HG02981 (cell line): ENCODE results near the gene SALL1.

Source experiments
- ATAC-seq: cut with Tn5 transposase; IDR thresholded peaks from one replicate; pipeline ENCODE4 v1.9.1; 2021; ENCODE audit warnings: mild to moderate bottlenecking, moderate library complexity; ENCODE audit not compliant: unreplicated experiment

SALL1 gene

DNA sequence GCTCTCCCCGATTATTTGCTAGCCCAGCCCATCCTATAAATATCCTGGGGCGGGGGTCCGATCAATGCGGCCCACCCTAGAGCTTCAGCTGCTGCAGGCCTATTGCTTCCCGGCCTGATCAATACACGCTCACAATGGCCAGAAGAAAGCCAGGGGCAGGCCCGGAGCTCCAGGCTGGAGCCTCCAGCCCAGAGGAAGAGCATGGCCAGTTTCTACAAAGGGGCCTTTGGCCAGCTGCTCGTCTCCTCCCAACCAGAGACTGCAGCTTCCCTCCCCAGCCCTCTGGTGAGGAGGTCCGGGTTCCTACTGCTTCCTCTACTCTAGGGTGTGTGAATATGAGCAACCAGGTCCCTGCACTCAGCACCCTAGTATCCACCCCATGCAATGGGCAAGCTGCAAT is 36.7 kb downstream of the SALL1 start:
- no peak for ATAC-seq

GRCh38 chr16:51113236-51114125 is 37.6 kb downstream of the SALL1 start:
- no peak for ATAC-seq

GRCh38 chr16:51112323-51112722 is 38.7 kb downstream of the SALL1 start:
- no peak for ATAC-seq

DNA sequence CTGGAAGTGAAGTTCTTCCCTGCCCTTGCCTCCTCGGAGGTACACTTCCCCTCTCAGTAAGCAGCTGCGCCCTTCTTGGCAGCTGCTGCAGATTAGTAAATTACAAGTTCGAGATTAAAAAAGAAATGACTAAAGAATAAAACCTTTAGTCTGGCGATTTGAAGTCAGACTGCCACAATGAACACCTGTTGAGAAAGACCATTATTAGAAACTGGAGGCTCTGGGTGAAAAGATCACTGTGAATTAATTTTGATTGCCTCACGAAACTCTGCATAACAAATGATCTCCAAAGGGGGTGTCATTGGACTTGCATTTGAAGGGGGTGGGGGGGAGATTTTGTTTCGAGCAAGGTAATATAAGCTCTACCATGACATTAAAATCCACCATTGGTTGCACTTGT is 39.3 kb downstream of the SALL1 start:
- no peak for ATAC-seq

DNA sequence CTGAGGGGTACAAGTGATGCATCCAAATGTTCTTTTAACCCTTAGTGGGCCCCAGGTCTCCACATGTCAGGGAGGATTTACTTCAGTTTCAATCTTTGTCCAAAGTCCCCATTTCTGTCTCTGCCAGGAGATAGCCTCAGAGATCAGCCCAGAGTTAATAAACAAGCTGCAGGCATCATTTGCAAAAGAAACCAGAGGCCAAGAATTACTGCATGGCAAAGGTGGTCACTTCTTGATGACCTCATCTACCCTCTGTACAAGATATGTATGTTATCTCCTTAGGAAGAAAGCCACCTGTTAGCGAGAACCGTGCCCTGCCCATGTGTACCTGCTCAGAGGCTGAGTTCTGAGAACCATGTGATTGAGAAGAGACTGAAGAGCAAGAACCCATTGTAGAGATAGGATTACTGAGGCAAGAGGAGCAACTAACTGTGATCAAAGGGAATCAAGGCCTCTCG is 40.3 kb downstream of the SALL1 start:
- ATAC-seq, result no peak

DNA sequence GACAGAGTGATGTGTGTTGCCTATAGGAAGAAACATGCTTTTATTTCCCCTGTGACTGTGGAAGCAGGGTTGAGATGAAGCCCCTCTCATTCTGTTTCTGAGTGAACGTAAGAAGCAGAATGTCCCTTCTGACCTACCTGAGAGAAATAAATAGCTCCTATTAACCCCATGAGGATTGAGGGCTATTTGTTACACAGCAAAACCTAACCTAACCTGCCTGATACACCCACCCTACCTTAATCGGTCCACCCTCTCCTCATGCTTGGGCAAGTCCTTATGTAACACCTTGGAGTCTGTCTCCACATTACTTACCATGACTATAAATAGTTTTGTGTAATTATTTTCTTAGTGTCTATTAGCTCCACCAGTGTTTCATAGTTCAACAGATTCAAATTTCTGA is 41.9 kb downstream of the SALL1 start:
- ATAC-seq, result no peak

DNA sequence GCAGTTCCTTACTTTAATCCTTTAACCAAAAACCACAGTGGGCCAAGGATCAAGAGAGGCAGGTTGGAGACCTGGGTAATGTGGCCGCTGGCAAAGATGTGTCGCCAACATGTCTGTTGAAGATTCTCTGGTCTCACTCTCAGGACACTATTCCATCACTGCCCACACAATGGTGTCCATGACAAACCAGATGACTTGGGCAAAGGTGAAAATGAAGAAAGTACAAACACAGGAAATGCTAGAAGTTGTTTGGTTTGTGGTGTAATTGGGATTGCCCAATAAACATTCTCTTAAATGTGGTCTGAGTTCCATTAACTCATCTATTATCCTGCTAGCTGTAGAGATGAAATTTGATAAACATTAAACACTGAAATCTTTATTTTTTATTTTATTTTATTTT is 43.3 kb downstream of the SALL1 start:
- ATAC-seq, result no peak

DNA sequence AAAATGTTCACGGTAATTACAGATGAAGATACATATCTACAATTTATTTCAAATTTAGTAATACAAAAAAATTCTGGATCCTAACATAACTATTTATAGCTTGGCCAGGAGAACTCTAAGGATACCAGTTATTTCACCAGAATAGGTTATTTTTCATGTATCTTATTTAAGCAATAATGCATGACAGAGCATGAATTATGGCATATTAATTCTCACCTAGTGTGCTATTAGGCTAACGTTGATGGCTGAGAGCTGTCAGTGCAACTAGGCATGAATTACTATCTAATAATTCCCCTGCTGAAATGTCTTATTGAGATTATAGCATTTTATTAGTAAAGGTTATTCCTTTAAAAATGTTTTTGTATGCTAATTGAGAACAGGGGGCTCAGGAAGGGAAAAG is 44.5 kb downstream of the SALL1 start:
- no peak for ATAC-seq

DNA sequence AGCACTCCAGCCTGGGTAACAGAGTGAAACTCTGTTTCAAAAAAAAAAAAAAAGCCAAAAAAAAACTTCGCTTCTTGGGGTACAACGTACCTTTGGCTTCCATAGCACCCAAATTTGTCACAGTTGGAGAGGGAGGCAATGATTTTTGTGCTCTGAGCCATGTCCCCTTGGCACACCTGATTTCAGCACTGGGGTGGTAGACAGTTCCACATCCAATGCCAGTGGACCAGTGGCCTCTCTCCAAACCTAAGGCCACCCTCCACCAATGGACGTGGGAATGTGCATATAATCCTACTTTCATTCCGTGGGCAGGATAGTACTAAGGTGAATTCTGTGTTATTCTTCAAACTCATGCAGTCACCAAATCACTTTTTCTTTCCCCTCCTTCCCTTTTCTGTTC is 47.5 kb downstream of the SALL1 start:
- no peak for ATAC-seq

DNA sequence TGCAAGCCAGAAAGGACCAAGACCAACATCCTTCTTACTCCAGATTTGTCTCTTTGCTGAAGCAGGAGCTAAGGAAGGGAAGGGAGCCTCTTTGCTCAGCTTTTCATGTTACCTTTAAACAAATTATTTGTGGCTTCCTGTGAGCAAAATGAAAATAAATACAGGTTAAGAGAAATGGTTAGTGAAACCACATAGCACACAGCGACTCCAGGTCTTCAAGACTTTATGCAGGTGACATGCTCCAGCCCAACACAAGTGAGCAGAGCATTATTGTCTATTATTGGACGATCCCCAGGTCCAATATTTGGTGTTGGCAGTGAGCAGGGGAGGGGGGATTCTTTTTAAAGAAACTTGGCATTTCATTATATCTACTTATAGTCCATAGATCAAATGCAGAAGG is 53.3 kb downstream of the SALL1 start:
- ATAC-seq, result no peak

DNA sequence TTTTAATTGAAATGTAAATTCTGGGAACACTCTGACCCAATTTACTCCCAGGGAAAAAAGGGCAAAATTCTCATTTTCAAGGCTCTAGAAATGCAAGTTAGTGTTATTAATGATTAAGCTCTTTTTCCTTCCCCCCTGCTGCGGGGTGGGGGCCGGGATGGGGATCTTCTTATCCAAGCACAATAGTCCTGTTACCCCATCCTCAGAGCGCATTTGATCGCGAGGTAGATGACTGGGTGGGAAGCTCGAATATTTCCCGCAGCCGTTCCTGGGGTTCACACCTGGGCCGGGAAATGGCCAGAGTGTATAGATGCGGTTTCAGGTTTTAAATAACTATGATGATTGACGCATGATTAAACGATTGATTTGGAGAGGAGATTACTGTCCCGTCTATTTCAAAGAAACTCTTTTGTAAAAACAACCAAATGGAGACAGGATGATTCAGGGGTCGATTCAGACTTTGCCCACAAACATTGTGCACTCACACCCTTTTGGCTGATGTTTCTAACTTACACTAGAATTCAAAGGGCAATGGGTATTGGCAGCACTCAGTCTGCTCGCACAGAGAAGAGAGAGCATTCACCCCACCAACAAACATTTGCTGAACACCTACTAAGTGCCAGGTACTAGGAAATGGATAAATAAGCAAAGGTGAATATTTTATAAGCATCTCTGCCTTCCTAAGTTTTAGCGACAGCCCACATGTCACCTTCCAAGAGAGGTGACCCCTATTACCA is 55.0 kb downstream of the SALL1 start:
- ATAC-seq, result no peak

GRCh38 chr16:51095084-51095881 is 55.8 kb downstream of the SALL1 start:
- no peak for ATAC-seq

- no peak for ATAC-seq
These were observed 57.3 kb downstream of the SALL1 start for GRCh38 chr16:51093726-51094280.
